NK-92 treated with Interleukin-12 subunit alpha and Interleukin-12 subunit beta, amount 100 ng/mL, for 24 hours (cell line): ENCODE data around the gene CLASP1.
"Not testable (repeated sequence)": the region's sequence is repeated elsewhere in the genome, so short reads cannot be mapped to it uniquely, and the experiment has no call there.

Source experiments
- DNase-seq: peaks from one replicate; lab custom pipeline; 2025; lab: John Stamatoyannopoulos, UW

Gene CLASP1

GRCh38 chr2:121582272-121582671 lies 67.0 kb downstream of the CLASP1 start:
- DNase-seq: no peak

- no peak for DNase-seq
These were observed 70.0 kb downstream of the CLASP1 start for GRCh38 chr2:121579309-121579708.

- DNase-seq: no peak
These were observed 71.9 kb downstream of the CLASP1 start for GRCh38 chr2:121577381-121577780.

- DNase-seq: no peak
These were observed 73.0 kb downstream of the CLASP1 start for GRCh38 chr2:121576263-121576662.

- no peak for DNase-seq
These were observed 73.5 kb downstream of the CLASP1 start for GRCh38 chr2:121575800-121576199.

- DNase-seq: no peak
These were observed 78.6 kb downstream of the CLASP1 start for GRCh38 chr2:121570667-121571055.

- no peak for DNase-seq
These were observed 79.1 kb downstream of the CLASP1 start for GRCh38 chr2:121570036-121570666.

GRCh38 chr2:121567957-121568409 lies 81.3 kb downstream of the CLASP1 start:
- no peak for DNase-seq

- DNase-seq: no peak
These were observed 81.8 kb downstream of the CLASP1 start for GRCh38 chr2:121567452-121567851.

GRCh38 chr2:121565389-121566250 lies 83.6 kb downstream of the CLASP1 start:
- DNase-seq: no peak

GRCh38 chr2:121564905-121565304 lies 84.4 kb downstream of the CLASP1 start:
- DNase-seq: no peak

- not testable (repeated sequence) for DNase-seq
These were observed 85.5 kb downstream of the CLASP1 start for GRCh38 chr2:121563754-121564153.

- no peak for DNase-seq
These were observed 86.7 kb downstream of the CLASP1 start for GRCh38 chr2:121562269-121563176.

- DNase-seq: no peak
These were observed 87.5 kb downstream of the CLASP1 start for GRCh38 chr2:121561617-121562268.

GRCh38 chr2:121558329-121558728 lies 90.9 kb downstream of the CLASP1 start:
- no peak for DNase-seq

GRCh38 chr2:121555008-121555407 lies 94.3 kb downstream of the CLASP1 start:
- no peak for DNase-seq

GRCh38 chr2:121552477-121553180 lies 96.6 kb downstream of the CLASP1 start:
- not testable (repeated sequence) for DNase-seq

- DNase-seq: no peak
These were observed 98.6 kb downstream of the CLASP1 start for GRCh38 chr2:121550669-121551068.

GRCh38 chr2:121547646-121548045 lies 101.6 kb downstream of the CLASP1 start:
- DNase-seq: no peak

GRCh38 chr2:121545913-121546312 lies 103.3 kb downstream of the CLASP1 start:
- DNase-seq: no peak

- DNase-seq: no peak
These were observed 104.0 kb downstream of the CLASP1 start for GRCh38 chr2:121545257-121545656.
